Motor neuron (in vitro differentiated cells): ENCODE measurements around the gene HMG20A. TPM values are rescaled to one million over a fixed set of nuclear protein-coding genes. Genes with fewer than 3 reads are reported as not detected.

Experiments
- ATAC-seq, 8 experiments: fragments of 200-7000 bp; cut with Tn5 transposase; replicated peaks in 6 of 8; 2 replicates each; pipeline ENCODE4 v1.8.0; 2021; ENCODE audit warnings: mild to moderate bottlenecking in 8 of 8, moderate library complexity in 8 of 8
- H3K27ac ChIP-seq, 2 donors: fragments of 250-450 bp; sonication (Bioruptor Pico); 2 replicates each; pipeline ENCODE4 v1.9.0; 2021; ENCODE audit warnings: antibody characterized with exemption in 2 of 2, mild to moderate bottlenecking in 2 of 2, moderate library complexity in 1 of 2
- H3K4me1 ChIP-seq, 2 donors: fragments of 250-450 bp; sonication (Bioruptor Pico); replicated peaks in 1 of 2; 2 replicates each; pipeline ENCODE4 v1.6.1; 2021; ENCODE audit warnings: antibody characterized with exemption in 2 of 2, mild to moderate bottlenecking in 2 of 2, moderate library complexity in 1 of 2
- H3K4me3 ChIP-seq, 5 donors: fragments of 250-450 bp; sonication (Bioruptor Pico); 2 replicates each; pipeline ENCODE4 v1.9.0; 2021; ENCODE audit warnings: antibody characterized with exemption in 5 of 5, mild to moderate bottlenecking in 5 of 5, moderate library complexity in 4 of 5
- WGBS, 10 experiments: fragments of 450-650 bp; shearing (Covaris generic); methylation state at CpG; one replicate each; pipeline ENCODE4 v1.0.0; 2022; 5-methylcytosine and 5-hydroxymethylcytosine counted together
- in situ Hi-C, 9 experiments: fragments of 400-800 bp; cut with MboI; loops; one replicate each; pipeline ENCODE4 v1.15.0; 2021; ENCODE audit warnings: low sequenced_read_pairs in 9 of 9, low pct_unique_long_range_greater_than_20kb in 2 of 9; ENCODE audit not compliant: unreplicated experiment in 9 of 9
- total RNA-seq, 8 experiments: library from RNA; unstranded; fragments of 300-600 nt; gene quantifications; 2 replicates each; pipeline versions ENCODE4 v1.2.3 to v1.2.4, GENCODE V29; 2022

HMG20A gene
- total RNA-seq, 8 experiments from 2014 or later, result 29.0 to 82.3 (median 37.6) TPM

- ATAC-seq, result no peak
- Histone ChIP-seq H3K4me3 (no peak overlapping the region), H3K27ac (no peak overlapping the region), H3K4me1 (peaks cover 2 to 13% of the 10 kb centered on the region in 2 donors)
- in situ Hi-C loops, result loop anchor here in 2 of 9 experiments (25.0 kb wide), 2 partner anchors 341 to 366 kb away; no protein-coding TSS in a partner anchor
- 80 to 100% (median 98%) methylated on average over 3 to 5 of the region's 8 CpGs; no CpG with 5 or more reads in 6 of the 10 experiments for WGBS, 10 experiments
Observed at GRCh38 chr15:77478051-77478450, 57.4 kb downstream of the HMG20A start.

GRCh38 chr15:77479015-77479414, 58.3 kb downstream of the HMG20A start:
- no peak overlapping the region for H3K27ac ChIP-seq
- 86 to 100% (median 93%) methylated on average over 3 of the region's 3 CpGs; no CpG with 5 or more reads in 2 of the 10 experiments for WGBS, 10 experiments
- in situ Hi-C loops, result loop anchor here in 2 of 9 experiments (25.0 kb wide), 2 partner anchors 342 to 367 kb away; no protein-coding TSS in a partner anchor
- H3K4me3 ChIP-seq, result no peak overlapping the region
- no peak for ATAC-seq
- peaks cover 2 to 13% of the 10 kb centered on the region in 2 donors for H3K4me1 ChIP-seq

DNA sequence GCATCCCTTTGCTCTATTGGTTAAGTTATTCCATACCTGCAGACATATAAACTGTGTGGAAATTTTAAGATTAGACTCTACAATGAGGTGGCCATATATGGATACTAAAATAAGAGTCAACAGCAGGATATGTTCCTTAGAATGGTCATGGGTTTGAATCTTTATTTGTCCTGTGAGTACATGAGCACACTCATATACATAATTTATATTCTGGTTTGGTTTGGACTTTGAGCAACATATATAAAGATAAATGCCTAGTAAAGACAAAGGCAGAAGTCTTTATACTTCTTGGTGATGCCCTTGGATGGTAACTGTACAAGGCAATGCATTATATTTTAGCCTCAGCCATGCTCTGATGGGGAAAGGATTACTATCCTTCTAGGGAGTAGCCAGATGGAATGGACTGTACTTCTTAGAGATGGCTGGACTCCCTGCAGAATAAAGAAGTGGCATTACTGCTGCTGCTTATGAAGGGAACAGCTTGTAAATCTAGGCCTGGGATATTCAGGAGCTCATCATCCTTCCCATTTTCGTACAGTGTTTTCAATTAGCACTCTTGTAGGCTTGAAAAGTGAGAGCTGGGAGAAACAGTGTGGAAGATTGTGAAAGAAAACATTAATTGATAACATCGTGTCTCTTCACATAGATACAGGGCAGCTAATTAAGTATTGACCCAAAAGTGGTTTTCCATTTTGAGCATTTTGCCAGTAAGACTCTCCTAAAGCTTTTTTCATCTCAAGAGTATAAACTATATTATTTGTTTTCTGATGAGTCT, 60.4 kb downstream of the HMG20A start:
- ATAC-seq, result peak in 1 of 8 experiments; percentile 8
- peaks cover 2 to 13% of the 10 kb centered on the region in 2 donors for H3K4me1 ChIP-seq
- no peak overlapping the region for H3K27ac ChIP-seq
- H3K4me3 ChIP-seq, result no peak overlapping the region
- in situ Hi-C loops, result loop anchor here in 2 of 9 experiments (25.0 kb wide), 2 partner anchors 344 to 369 kb away; no protein-coding TSS in a partner anchor
- 13 to 100% (median 71%) methylated on average over 1 to 2 of the region's 2 CpGs; no CpG with 5 or more reads in 1 of the 10 experiments for WGBS, 10 experiments

DNA sequence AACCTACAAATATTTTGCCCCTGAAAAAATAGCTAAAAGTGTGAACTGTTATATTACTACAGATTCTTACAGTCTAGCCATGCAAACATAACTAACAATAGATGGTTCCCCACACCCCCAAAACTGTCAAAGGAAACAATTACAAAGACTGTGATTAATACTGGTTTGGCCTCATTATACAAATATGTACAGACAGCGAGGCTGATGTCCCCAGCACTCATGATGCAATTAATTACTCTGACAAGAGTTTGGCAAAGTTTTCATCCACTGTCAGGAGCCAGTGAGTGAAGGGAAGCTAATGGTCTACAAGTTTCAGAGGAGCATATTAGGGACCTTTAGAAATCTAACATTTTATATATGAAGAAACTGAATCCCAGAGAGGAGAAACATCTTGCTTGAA, 61.0 kb downstream of the HMG20A start:
- peaks cover 2 to 13% of the 10 kb centered on the region in 2 donors for H3K4me1 ChIP-seq
- no peak overlapping the region for H3K27ac ChIP-seq
- no peak overlapping the region for H3K4me3 ChIP-seq
- in situ Hi-C loops, result loop anchor here in 2 of 9 experiments (25.0 kb wide), 2 partner anchors 344 to 369 kb away; no protein-coding TSS in a partner anchor
- WGBS, 10 experiments, result 0 to 63% (median 44%) methylated on average over 1 of the region's 1 CpG; no CpG with 5 or more reads in 6 of the 10 experiments
- peak in 4 of 8 experiments; percentile 36 to 94 (median 46) for ATAC-seq

GRCh38 chr15:77482570-77482969, 61.9 kb downstream of the HMG20A start:
- in situ Hi-C loops, result loop anchor here in 2 of 9 experiments (25.0 kb wide), 2 partner anchors 345 to 370 kb away; no protein-coding TSS in a partner anchor
- Histone ChIP-seq H3K4me3 (no peak overlapping the region), H3K4me1 (peaks cover 2 to 13% of the 10 kb centered on the region in 2 donors), H3K27ac (no peak overlapping the region)
- ATAC-seq, result peak in 4 of 8 experiments; percentile 31 to 66 (median 41)
- 30 to 85% (median 60%) methylated on average over 1 to 2 of the region's 2 CpGs for WGBS, 10 experiments

DNA sequence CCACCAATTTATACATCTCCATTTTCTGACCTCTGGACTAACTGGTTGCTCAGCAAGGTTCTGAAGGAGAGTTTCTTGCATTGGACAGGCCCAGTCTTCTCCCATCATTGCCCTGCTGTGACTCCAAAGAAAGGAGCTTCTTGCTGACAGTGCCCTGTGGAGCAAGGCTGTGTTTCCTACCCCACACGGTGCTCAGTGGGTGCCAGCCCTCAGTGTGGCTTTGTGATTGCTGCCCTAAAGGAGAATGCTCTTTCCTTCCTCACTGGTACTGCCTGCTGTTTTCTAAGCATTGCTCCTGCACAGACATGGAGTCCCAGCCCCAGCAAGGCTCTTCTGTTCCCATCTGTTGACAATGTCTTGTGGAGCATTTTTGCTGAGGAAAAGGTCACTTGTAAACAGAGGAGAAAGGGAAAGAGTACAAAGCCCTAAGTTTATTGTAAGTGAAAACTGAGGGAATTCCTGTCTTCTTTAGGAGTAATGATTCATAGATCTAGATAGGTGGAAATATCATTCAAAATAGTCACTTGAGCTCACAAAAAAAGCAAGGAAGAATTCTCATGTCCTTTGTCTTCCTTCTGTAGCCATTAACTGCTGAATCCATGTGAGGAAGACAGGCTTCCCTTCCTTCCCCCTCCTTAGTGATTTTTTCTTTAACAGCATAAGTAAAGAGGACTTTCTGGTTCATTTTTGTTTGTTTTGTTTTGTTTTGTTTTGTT, 62.9 kb downstream of the HMG20A start:
- no peak overlapping the region for H3K4me3 ChIP-seq
- no peak for ATAC-seq
- peaks cover 2 to 13% of the 10 kb centered on the region in 2 donors for H3K4me1 ChIP-seq
- no peak overlapping the region for H3K27ac ChIP-seq
- in situ Hi-C loops, result loop anchor here in 2 of 9 experiments (25.0 kb wide), 2 partner anchors 346 to 371 kb away; no protein-coding TSS in a partner anchor
- 20% methylated on average over 1 of the region's 1 CpG; no CpG with 5 or more reads in 9 of the 10 experiments for WGBS, 10 experiments

DNA sequence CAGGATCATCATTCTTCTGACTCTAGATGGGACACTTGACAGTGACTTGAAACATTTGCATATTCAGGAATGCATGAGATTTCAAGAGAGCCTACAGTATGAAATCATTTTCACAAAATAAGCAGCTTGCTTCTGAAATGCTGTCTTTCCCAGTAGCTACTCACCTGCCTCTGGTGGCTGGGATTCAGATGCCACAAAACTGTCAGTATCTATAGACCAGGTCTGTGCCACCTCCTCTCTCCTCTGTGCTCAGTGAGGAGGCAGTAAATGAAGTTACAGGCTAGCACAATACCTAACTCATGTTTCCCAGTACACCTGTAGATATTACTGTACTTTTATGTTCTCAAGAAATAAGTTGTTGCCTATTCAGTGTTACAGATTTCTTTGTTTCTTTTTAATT, 64.3 kb downstream of the HMG20A start:
- Histone ChIP-seq H3K27ac (no peak overlapping the region), H3K4me1 (peaks cover 2 to 13% of the 10 kb centered on the region in 2 donors), H3K4me3 (no peak overlapping the region)
- in situ Hi-C loops, result loop anchor here in 2 of 9 experiments (25.0 kb wide), 2 partner anchors 348 to 373 kb away; no protein-coding TSS in a partner anchor
- ATAC-seq, result peak in 1 of 8 experiments; percentile 28

GRCh38 chr15:77486542-77487468, 66.1 kb downstream of the HMG20A start:
- in situ Hi-C loops, result loop anchor here in 2 of 9 experiments (25.0 kb wide), 2 partner anchors 350 to 375 kb away; no protein-coding TSS in a partner anchor
- no peak overlapping the region for H3K4me3 ChIP-seq
- ATAC-seq, result peak in 2 of 8 experiments; percentile 7 to 39
- H3K27ac ChIP-seq, result no peak overlapping the region
- WGBS, 10 experiments, result 32 to 100% (median 94%) methylated on average over 1 to 6 of the region's 7 CpGs
- peaks cover 2 to 6% of the 10 kb centered on the region in 2 donors for H3K4me1 ChIP-seq

- peak in 3 of 8 experiments; percentile 13 to 70 (median 64) for ATAC-seq
Observed at GRCh38 chr15:77487469-77487842, 66.8 kb downstream of the HMG20A start.

GRCh38 chr15:77487888-77488287, 67.2 kb downstream of the HMG20A start:
- in situ Hi-C loops, result loop anchor here in 2 of 9 experiments (25.0 kb wide), 2 partner anchors 351 to 376 kb away; no protein-coding TSS in a partner anchor
- H3K4me3 ChIP-seq, result no peak overlapping the region
- peak in 3 of 8 experiments; percentile 29 to 74 (median 65) for ATAC-seq
- H3K4me1 ChIP-seq, result peaks cover 0 to under 1% of the 10 kb centered on the region in 2 donors
- H3K27ac ChIP-seq, result no peak overlapping the region

More at GRCh38 chr15:77487469-77487842, 66.8 kb downstream of the HMG20A start:
- WGBS, 10 experiments, result 43 to 100% (median 81%) methylated on average over 1 to 2 of the region's 2 CpGs; no CpG with 5 or more reads in 2 of the 10 experiments
- in situ Hi-C loops, result loop anchor here in 2 of 9 experiments (25.0 kb wide), 2 partner anchors 350 to 375 kb away; no protein-coding TSS in a partner anchor
- Histone ChIP-seq H3K4me1 (peaks cover 0 to 4% of the 10 kb centered on the region in 2 donors), H3K27ac (no peak overlapping the region), H3K4me3 (no peak overlapping the region)

- H3K4me3 ChIP-seq, result no peak overlapping the region
- H3K4me1 ChIP-seq, result no peaks in the 10 kb centered on the region
- in situ Hi-C loops, result loop anchor here in 3 of 9 experiments (10.0 to 25.0 kb wide), 3 partner anchors 305 to 377 kb away; no protein-coding TSS in a partner anchor
- no peak overlapping the region for H3K27ac ChIP-seq
- 73 to 95% (median 88%) methylated on average over 2 to 5 of the region's 5 CpGs; no CpG with 5 or more reads in 1 of the 10 experiments for WGBS, 10 experiments
- ATAC-seq, result no peak
Observed at GRCh38 chr15:77489647-77490046, 69.0 kb downstream of the HMG20A start.
